Osteocyte (in vitro differentiated cells): ENCODE measurements around the gene PXK. TPM values are rescaled to one million over a fixed set of nuclear protein-coding genes. Genes with fewer than 3 reads are reported as not detected.

Experiments used
- DNase-seq: peaks from one replicate; pipeline ENCODE4 v3.0.0; 2021; ENCODE audit warnings: mixed read lengths; ENCODE audit not compliant: unreplicated experiment; ENCODE audit errors: extremely low spot score
- H3K27ac Mint-ChIP-seq: one replicate; pipeline ENCODE4 v1.8.0; 2021; ENCODE audit warnings: mild to moderate bottlenecking, mixed read lengths; ENCODE audit not compliant: unreplicated experiment
- H3K27me3 Mint-ChIP-seq: one replicate; pipeline ENCODE4 v1.8.0; 2021; ENCODE audit warnings: mixed read lengths; ENCODE audit not compliant: unreplicated experiment
- H3K36me3 Mint-ChIP-seq: one replicate; pipeline ENCODE4 v1.8.0; 2021; ENCODE audit warnings: mixed read lengths; ENCODE audit not compliant: unreplicated experiment
- H3K4me1 Mint-ChIP-seq: one replicate; pipeline ENCODE4 v1.8.0; 2021; ENCODE audit warnings: mixed read lengths; ENCODE audit not compliant: unreplicated experiment
- H3K4me3 Mint-ChIP-seq: one replicate; pipeline ENCODE4 v1.8.0; 2021; ENCODE audit warnings: mild to moderate bottlenecking, moderate library complexity, mixed read lengths; ENCODE audit not compliant: unreplicated experiment
- H3K9me3 Mint-ChIP-seq: one replicate; pipeline ENCODE4 v1.8.0; 2021; ENCODE audit warnings: mixed read lengths; ENCODE audit not compliant: unreplicated experiment
- total RNA-seq: library from RNA; stranded (reverse); gene quantifications from 2 replicates; pipeline ENCODE4 v1.2.1, GENCODE V29; 2021
- TF ChIP-seq, protein P1 (sequence below): fragments of 200-600 bp; sonication (generic); IDR thresholded peaks from 2 replicates; pipeline ENCODE4 v1.5.0; 2021; ENCODE audit warnings: antibody characterized with exemption, mild to moderate bottlenecking, moderate library complexity

Gene PXK
- total RNA-seq, 1 donor from 2014 or later: 39.1 TPM

DNA sequence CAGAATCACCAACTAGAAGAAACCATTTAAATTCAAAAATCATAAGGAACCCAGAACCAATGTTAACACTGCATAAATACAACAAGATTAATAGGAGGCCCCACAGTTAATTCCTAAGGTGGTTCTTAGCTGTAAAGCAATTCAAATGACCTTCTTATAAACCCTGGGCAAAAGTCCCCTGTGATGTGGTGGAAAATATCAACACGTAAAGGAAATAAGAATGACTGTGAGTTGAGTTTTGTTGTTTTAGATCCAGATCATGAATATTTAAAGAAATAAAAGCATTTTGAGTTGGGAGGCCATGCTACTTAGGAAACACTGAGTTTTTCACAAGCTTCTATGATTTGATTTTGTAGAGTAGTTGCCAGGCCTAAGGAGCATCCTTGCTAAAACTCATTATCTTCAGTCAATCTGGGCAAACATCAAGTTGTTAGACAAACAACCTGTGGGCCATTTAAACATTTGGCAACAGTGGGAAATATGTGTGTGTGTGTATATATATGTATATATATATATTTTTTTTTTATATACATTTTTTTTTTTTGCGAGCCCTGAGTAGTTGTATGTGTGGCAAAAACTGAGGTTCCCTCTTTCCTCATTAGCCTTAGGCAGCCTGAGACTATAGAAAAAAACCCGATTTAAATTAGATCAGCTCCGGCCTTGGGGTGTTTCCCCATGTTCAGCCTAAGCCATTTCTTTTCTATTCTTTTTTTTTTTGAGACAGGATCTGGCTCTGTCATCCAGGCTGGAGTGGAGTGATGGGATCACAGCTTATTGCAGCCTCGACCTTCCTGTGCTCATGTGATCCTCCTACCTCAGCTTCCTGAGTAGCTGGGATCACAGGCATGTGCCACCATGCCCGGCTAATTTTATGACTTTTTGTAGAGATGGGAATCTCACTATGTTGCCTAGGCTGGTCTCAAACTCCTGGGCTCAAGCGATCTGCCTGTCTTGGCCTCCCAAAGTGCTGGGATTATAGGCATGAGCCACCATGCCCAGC, 8.0 kb upstream of the PXK start:
- Mint-ChIP-seq H3K4me1 (peaks cover 23% of the 10 kb centered on the region), H3K9me3 (no peaks in the 10 kb centered on the region), H3K4me3 (no peak overlapping the region), H3K27ac (peak overlapping the region; percentile 28), H3K36me3 (peaks cover 2% of the 10 kb centered on the region), H3K27me3 (no peaks in the 10 kb centered on the region)
- no peak for DNase-seq
- TF ChIP-seq, protein P1, sequence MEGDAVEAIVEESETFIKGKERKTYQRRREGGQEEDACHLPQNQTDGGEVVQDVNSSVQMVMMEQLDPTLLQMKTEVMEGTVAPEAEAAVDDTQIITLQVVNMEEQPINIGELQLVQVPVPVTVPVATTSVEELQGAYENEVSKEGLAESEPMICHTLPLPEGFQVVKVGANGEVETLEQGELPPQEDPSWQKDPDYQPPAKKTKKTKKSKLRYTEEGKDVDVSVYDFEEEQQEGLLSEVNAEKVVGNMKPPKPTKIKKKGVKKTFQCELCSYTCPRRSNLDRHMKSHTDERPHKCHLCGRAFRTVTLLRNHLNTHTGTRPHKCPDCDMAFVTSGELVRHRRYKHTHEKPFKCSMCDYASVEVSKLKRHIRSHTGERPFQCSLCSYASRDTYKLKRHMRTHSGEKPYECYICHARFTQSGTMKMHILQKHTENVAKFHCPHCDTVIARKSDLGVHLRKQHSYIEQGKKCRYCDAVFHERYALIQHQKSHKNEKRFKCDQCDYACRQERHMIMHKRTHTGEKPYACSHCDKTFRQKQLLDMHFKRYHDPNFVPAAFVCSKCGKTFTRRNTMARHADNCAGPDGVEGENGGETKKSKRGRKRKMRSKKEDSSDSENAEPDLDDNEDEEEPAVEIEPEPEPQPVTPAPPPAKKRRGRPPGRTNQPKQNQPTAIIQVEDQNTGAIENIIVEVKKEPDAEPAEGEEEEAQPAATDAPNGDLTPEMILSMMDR: no peak

DNA sequence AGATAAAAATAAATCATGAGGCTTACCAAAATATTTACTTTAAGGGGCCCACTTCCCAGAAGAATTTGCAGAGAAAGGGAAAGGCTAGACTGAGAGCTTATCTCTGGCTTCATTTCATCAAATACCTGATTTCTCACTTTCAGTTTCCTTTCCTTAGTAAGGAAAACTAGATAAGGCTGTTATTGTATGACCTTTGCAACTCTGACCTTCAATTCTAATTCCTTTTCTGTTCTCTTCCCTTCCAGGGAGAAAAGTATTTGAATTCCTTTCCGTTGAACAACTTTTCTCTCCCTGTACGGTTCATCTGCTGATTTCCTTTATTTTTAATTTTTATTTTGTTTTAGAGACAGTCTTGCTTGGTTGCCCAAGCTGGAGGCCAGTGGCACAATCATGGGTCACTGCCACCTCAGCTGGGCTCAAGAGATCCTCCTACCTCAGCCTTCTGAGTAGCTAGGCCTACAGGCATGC, 7.1 kb upstream of the PXK start:
- H3K4me3 Mint-ChIP-seq: no peak overlapping the region
- TF ChIP-seq, protein P1: no peak
- no peaks in the 10 kb centered on the region for H3K9me3 Mint-ChIP-seq
- DNase-seq: no peak
- no peaks in the 10 kb centered on the region for H3K36me3 Mint-ChIP-seq
- H3K27ac Mint-ChIP-seq: peak overlapping the region; percentile 31
- H3K27me3 Mint-ChIP-seq: no peaks in the 10 kb centered on the region
- peaks cover 26% of the 10 kb centered on the region for H3K4me1 Mint-ChIP-seq

- Mint-ChIP-seq H3K36me3 (no peaks in the 10 kb centered on the region), H3K4me1 (peaks cover 31% of the 10 kb centered on the region), H3K27ac (peak overlapping the region; percentile 38), H3K27me3 (no peaks in the 10 kb centered on the region), H3K9me3 (no peaks in the 10 kb centered on the region), H3K4me3 (no peak overlapping the region)
- no peak for DNase-seq
- TF ChIP-seq, protein P1: no peak
Observed at GRCh38 chr3:58326267-58326900, 6.3 kb upstream of the PXK start.

DNA sequence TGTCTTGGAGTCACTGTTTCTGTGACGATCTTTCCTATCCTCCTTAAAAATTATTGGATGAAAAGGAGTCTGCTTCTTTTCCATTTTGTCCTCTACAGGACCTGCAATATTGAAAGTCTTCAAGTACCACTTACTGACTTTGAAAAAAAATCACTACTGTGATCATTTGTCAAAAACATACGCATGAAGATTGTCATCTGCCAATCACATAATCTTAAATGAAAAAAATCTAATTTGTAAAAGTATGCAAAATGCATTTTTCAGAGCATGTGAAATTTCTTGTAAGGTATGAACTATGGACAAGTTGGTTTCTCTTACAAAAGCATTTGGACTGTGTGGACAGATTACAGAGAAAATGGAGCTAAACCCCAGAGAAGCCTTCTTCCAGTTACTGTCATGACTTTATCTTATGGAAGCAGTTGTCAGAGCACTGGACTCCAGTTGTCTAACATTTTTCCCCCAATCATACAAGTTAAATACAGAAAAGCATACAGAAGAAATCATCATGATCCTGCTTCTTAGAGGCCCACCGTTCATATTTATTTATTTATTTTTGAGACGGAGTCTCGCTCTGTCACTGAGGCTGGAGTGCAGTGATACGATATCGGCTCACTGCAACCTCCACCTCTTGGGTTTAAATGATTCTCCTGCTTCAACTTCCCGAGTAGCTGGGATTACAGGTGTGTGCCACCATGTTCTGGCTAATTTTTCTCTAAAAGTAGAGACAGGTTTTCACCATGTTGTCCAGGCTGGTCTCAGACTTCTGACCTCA, 3.4 kb upstream of the PXK start:
- Mint-ChIP-seq H3K4me3 (no peak overlapping the region), H3K27me3 (no peaks in the 10 kb centered on the region), H3K36me3 (no peaks in the 10 kb centered on the region), H3K4me1 (peaks cover 43% of the 10 kb centered on the region), H3K9me3 (no peaks in the 10 kb centered on the region), H3K27ac (no peak overlapping the region)
- no peak for DNase-seq
- TF ChIP-seq, protein P1: no peak
